ENCODE measurements around the gene SIRPD. TPM values are rescaled to one million over a fixed set of nuclear protein-coding genes. Genes with fewer than 3 reads are reported as not detected.

The SIRPD gene
- total and polyA plus RNA-seq, 2 of the 8 experiments (the other 6 are each of a cell fraction or from before 2014, with no cell fraction given) = not detected

DNA sequence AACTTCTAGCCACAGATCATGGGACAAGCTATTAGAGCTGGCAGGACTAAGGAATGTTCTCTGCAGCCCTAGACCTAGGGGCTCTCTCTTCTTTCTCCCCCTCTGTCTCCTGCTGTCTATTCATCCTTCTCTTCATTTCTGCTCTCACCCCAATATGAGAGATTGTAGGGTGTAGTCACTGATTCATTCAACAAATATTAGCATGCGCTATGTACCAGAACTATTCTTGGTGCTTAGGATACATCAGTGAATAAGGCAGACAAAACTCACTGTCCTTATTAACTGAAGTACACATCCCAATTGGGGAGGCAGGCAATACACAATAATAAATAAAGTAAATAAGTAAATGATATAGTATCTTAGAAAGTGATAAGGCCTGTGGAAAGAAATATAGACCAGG, 51.6 kb downstream of the SIRPD start (continued):
- TF ChIP-seq CTBP2 (IDR thresholded peaks at IDR 0.05; ENCODE audit: borderline replicate concordance, insufficient read depth, insufficient read length, low read length) (no peak), SP1 (IDR thresholded peaks at IDR 0.05; ENCODE audit: low read depth, low read length) (no peak)

Measured in H1 (cell line).